GM18867 (cell line): ENCODE results near the gene BICC1.
A peak's percentile ranks its signal among the peaks of the same experiment; 100 is the strongest.

Experiments used
- ATAC-seq: cut with Tn5 transposase; IDR thresholded peaks from one replicate; pipeline ENCODE4 v1.9.1; 2021; ENCODE audit warnings: mild to moderate bottlenecking, moderate library complexity; ENCODE audit not compliant: unreplicated experiment

Gene BICC1

GRCh38 chr10:58740620-58741369 is 228.1 kb downstream of the BICC1 start:
- ATAC-seq: no peak

GRCh38 chr10:58741673-58742072 is 229.0 kb downstream of the BICC1 start:
- ATAC-seq: no peak

GRCh38 chr10:58742141-58742540 is 229.5 kb downstream of the BICC1 start:
- no peak for ATAC-seq

GRCh38 chr10:58743466-58744115 is 230.9 kb downstream of the BICC1 start:
- ATAC-seq: no peak

- no peak for ATAC-seq
Observed at GRCh38 chr10:58746474-58747185, 234.0 kb downstream of the BICC1 start.

- no peak for ATAC-seq
Observed at GRCh38 chr10:58747687-58748086, 235.0 kb downstream of the BICC1 start.

GRCh38 chr10:58752665-58753064 is 240.0 kb downstream of the BICC1 start:
- no peak for ATAC-seq

- no peak for ATAC-seq
Observed at GRCh38 chr10:58753425-58753824, 240.8 kb downstream of the BICC1 start.

- no peak for ATAC-seq
Observed at GRCh38 chr10:58754469-58755339, 242.0 kb downstream of the BICC1 start.

GRCh38 chr10:58755340-58755610 is 242.6 kb downstream of the BICC1 start:
- no peak for ATAC-seq

- peak; percentile 63 for ATAC-seq
Observed at GRCh38 chr10:58755677-58756076, 243.0 kb downstream of the BICC1 start.

- peak; percentile 14 for ATAC-seq
Observed at GRCh38 chr10:58756130-58756719, 243.6 kb downstream of the BICC1 start.

- peak; percentile 51 for ATAC-seq
Observed at GRCh38 chr10:58757352-58758065, 244.8 kb downstream of the BICC1 start.

GRCh38 chr10:58758321-58758720 is 245.6 kb downstream of the BICC1 start:
- no peak for ATAC-seq

- ATAC-seq: no peak
Observed at GRCh38 chr10:58764087-58764747, 251.5 kb downstream of the BICC1 start.

GRCh38 chr10:58765910-58766309 is 253.2 kb downstream of the BICC1 start:
- ATAC-seq: no peak

- no peak for ATAC-seq
Observed at GRCh38 chr10:58767652-58768051, 255.0 kb downstream of the BICC1 start.

GRCh38 chr10:58771863-58772262 is 259.2 kb downstream of the BICC1 start:
- no peak for ATAC-seq

GRCh38 chr10:58772758-58773157 is 260.1 kb downstream of the BICC1 start:
- no peak for ATAC-seq

GRCh38 chr10:58773341-58773740 is 260.7 kb downstream of the BICC1 start:
- ATAC-seq: no peak
